GM23338 (cell line): Measurements from ENCODE around the gene SNPH.

ENCODE experiments used
- CREB1 ChIP-seq: fragments of 250-450 bp; sonication (Bioruptor Pico); IDR thresholded peaks from 2 replicates; pipeline ENCODE4 v1.5.0; 2020; ENCODE audit warnings: low read depth, mild to moderate bottlenecking, moderate library complexity
- CTCF ChIP-seq, 2 experiments: fragments of 200-600 bp in 1 of 2; sonication (generic) in 1 of 2; conservative IDR thresholded peaks; 2 replicates each; pipeline versions ENCODE4 v1.5.1 to v1.6.1; 2016 to 2017; ENCODE audit warnings: antibody characterized with exemption in 2 of 2, low read depth in 2 of 2, mild to moderate bottlenecking in 2 of 2, moderate library complexity in 1 of 2
- ETS1 ChIP-seq: IDR thresholded peaks from 2 replicates; pipeline ENCODE4 v1.6.1; 2016; ENCODE audit warnings: antibody characterized with exemption
- EZH2 ChIP-seq: fragments of 200-600 bp; sonication (generic); IDR thresholded peaks from one replicate; pipeline ENCODE4 v1.8.0; 2017; ENCODE audit warnings: antibody characterized with exemption, mild to moderate bottlenecking, low read depth; ENCODE audit not compliant: unreplicated experiment
- EZH2phosphoT487 ChIP-seq: fragments of 200-600 bp; sonication (generic); IDR thresholded peaks from one replicate; pipeline ENCODE4 v1.8.1; 2018; ENCODE audit warnings: antibody characterized with exemption; ENCODE audit not compliant: unreplicated experiment
- POLR2AphosphoS5 ChIP-seq: IDR thresholded peaks from 2 replicates; pipeline ENCODE4 v1.6.1; 2016; ENCODE audit warnings: antibody characterized with exemption, low read depth

GRCh38 chr20:1319051-1319450, 53.0 kb downstream of the SNPH start:
- TF ChIP-seq POLR2AphosphoS5: no peak
- TF ChIP-seq CTCF (conservative IDR thresholded peaks at IDR 0.05; ENCODE audit: low read depth in 2 of 2): no peak
- no peak for TF ChIP-seq ETS1
- TF ChIP-seq EZH2phosphoT487: no peak
- TF ChIP-seq CREB1 (CRISPR knock-in tag): no peak
- no peak for TF ChIP-seq EZH2
